HepG2 (cell line): ENCODE results near the gene P3H3. TPM values are rescaled to one million over a fixed set of nuclear protein-coding genes. Genes with fewer than 3 reads are reported as not detected.

ENCODE experiments used
- CHD4 ChIP-seq: fragments of 200-600 bp; sonication (generic); IDR thresholded peaks from 2 replicates; pipeline ENCODE4 v1.7.0; 2017; ENCODE audit warnings: mild to moderate bottlenecking, low read length, borderline replicate concordance
- KLF11 ChIP-seq: IDR thresholded peaks from 2 replicates; pipeline ENCODE4 v1.6.1; 2016; ENCODE audit warnings: missing compliant biosample characterization
- RFX5 ChIP-seq: IDR thresholded peaks from 2 replicates; pipeline ENCODE4 v1.6.1; 2011; ENCODE audit warnings: low read depth, low read length, improper control_type of control experiment
- SMC3 ChIP-seq: IDR thresholded peaks from 2 replicates; pipeline ENCODE4 v1.6.1; 2011; ENCODE audit warnings: low read length, improper control_type of control experiment
- U2AF1 ChIP-seq: fragments of 200-400 bp; formaldehyde crosslinking; optimal IDR thresholded peaks from 2 replicates; pipeline ENCODE3; 2017; ENCODE audit warnings: mild to moderate bottlenecking, low read depth, low read length
- polyA plus RNA-seq, 8 experiments: library from polyadenylated mRNA; depleted of rRNA in 3 of 8; stranded (reverse) in 7 of 8; unstranded in 1 of 8; fragments of >200 nt; fragmentation: Illumina TruSeq in 4 of 8; extraction: Trizol in 4 of 8; gene quantifications; 2 replicates each; pipeline versions ENCODE4 v1.2.1 to v1.2.3, GENCODE V29; 2011 to 2016; ENCODE audit warnings: low read depth in 4 of 8, missing spikeins in 1 of 8, mixed read lengths in 1 of 8; ENCODE audit not compliant: insufficient read depth in 1 of 8
- total RNA-seq, 5 experiments: library from RNA; depleted of rRNA; stranded (reverse); fragments of >200 nt; fragmentation: Illumina TruSeq; extraction: Trizol; gene quantifications; 2 replicates each; pipeline ENCODE4 v1.2.3, GENCODE V29; 2016; ENCODE audit warnings: low read depth in 1 of 5
- TF ChIP-seq, protein P1 (sequence below): sonication (generic); formaldehyde crosslinking; IDR thresholded peaks from 2 replicates; pipeline ENCODE4 v1.8.1; 2023; ENCODE audit warnings: mild to moderate bottlenecking, inconsistent platforms, moderate library complexity, missing genetic modification reagents, borderline replicate concordance
- TF ChIP-seq, protein P2 (sequence below): sonication (generic); formaldehyde crosslinking; IDR thresholded peaks from 2 replicates; pipeline ENCODE4 v1.5.0; 2020; ENCODE audit warnings: mild to moderate bottlenecking, missing genetic modification reagents, borderline replicate concordance
- TF ChIP-seq, protein P3 (sequence below): sonication (generic); formaldehyde crosslinking; IDR thresholded peaks from 2 replicates; pipeline ENCODE4 v1.4.0; 2020; ENCODE audit warnings: missing genetic modification reagents
- TF ChIP-seq, protein P4 (sequence below): sonication (generic); formaldehyde crosslinking; IDR thresholded peaks from 2 replicates; pipeline ENCODE4 v1.4.0; 2020; ENCODE audit warnings: missing genetic modification reagents
- TF ChIP-seq, protein P5 (sequence below): sonication (generic); formaldehyde crosslinking; IDR thresholded peaks from 2 replicates; pipeline ENCODE4 v1.5.1; 2020; ENCODE audit warnings: mild to moderate bottlenecking, missing genetic modification reagents, moderate library complexity

The P3H3 gene
- total and polyA plus RNA-seq, 2 of the 13 experiments (the other 11 are each of a cell fraction or from before 2014, with no cell fraction given): 20.1 to 20.5 TPM

DNA sequence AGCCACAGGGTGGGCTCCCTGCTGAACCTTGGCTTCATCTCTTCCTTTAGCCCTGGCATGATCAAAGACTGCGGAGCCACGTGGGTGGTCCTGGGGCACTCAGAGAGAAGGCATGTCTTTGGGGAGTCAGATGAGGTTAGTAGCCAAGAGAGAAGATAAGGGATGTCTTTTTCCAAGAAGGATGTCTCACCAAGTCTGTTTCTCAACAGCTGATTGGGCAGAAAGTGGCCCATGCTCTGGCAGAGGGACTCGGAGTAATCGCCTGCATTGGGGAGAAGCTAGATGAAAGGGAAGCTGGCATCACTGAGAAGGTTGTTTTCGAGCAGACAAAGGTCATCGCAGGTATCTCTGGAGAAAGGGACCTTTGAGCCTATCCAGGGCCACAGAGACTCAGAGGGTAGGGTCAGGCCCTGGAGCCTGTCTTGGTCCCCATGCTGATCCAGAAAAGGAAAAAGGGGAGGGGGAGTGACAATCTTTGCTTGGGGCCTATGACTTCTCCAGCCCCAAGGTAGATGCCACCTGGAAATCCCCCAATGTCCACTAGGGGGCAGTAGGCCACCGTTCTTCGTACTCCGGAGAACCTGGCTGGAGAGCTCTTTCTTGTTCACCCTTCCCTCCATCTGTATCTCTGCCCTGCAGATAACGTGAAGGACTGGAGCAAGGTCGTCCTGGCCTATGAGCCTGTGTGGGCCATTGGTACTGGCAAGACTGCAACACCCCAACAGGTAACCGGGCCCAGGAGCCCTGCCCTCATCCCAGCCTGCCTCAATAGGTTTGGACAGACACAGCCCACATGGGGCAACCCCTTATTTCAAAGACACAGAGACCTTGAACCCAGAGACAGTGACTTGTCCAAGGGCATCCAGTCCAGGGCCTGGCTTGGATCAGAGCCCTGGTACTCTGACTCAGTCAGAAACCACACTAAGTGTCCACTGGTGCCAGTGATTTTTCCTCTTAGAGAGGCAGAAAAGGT, 41.1 kb downstream of the P3H3 start (continued):
- TF ChIP-seq, protein P1, sequence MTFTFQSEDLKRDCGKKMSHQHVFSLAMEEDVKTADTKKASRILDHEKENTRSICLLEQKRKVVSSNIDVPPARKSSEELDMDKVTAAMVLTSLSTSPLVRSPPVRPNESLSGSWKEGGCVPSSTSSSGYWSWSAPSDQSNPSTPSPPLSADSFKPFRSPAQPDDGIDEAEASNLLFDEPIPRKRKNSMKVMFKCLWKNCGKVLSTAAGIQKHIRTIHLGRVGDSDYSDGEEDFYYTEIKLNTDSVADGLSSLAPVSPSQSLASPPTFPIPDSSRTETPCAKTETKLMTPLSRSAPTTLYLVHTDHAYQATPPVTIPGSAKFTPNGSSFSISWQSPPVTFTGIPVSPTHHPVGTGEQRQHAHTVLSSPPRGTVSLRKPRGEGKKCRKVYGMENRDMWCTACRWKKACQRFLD (CRISPR knock-in tag): 0 out of 2 replicates have a peak, but pooled peaks have one; percentile 8
- TF ChIP-seq RFX5 (no peak), CHD4 (no peak), KLF11 (no peak), U2AF1 (no peak), SMC3 (peak; percentile 65; the same call in 1 of the 2 replicates)
- TF ChIP-seq, protein P2, sequence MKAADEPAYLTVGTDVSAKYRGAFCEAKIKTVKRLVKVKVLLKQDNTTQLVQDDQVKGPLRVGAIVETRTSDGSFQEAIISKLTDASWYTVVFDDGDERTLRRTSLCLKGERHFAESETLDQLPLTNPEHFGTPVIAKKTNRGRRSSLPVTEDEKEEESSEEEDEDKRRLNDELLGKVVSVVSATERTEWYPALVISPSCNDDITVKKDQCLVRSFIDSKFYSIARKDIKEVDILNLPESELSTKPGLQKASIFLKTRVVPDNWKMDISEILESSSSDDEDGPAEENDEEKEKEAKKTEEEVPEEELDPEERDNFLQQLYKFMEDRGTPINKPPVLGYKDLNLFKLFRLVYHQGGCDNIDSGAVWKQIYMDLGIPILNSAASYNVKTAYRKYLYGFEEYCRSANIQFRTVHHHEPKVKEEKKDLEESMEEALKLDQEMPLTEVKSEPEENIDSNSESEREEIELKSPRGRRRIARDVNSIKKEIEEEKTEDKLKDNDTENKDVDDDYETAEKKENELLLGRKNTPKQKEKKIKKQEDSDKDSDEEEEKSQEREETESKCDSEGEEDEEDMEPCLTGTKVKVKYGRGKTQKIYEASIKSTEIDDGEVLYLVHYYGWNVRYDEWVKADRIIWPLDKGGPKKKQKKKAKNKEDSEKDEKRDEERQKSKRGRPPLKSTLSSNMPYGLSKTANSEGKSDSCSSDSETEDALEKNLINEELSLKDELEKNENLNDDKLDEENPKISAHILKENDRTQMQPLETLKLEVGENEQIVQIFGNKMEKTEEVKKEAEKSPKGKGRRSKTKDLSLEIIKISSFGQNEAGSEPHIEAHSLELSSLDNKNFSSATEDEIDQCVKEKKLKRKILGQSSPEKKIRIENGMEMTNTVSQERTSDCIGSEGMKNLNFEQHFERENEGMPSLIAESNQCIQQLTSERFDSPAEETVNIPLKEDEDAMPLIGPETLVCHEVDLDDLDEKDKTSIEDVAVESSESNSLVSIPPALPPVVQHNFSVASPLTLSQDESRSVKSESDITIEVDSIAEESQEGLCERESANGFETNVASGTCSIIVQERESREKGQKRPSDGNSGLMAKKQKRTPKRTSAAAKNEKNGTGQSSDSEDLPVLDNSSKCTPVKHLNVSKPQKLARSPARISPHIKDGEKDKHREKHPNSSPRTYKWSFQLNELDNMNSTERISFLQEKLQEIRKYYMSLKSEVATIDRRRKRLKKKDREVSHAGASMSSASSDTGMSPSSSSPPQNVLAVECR (CRISPR knock-in tag): peak; percentile 50; the same call in 1 of the 2 replicates
- TF ChIP-seq, protein P3, sequence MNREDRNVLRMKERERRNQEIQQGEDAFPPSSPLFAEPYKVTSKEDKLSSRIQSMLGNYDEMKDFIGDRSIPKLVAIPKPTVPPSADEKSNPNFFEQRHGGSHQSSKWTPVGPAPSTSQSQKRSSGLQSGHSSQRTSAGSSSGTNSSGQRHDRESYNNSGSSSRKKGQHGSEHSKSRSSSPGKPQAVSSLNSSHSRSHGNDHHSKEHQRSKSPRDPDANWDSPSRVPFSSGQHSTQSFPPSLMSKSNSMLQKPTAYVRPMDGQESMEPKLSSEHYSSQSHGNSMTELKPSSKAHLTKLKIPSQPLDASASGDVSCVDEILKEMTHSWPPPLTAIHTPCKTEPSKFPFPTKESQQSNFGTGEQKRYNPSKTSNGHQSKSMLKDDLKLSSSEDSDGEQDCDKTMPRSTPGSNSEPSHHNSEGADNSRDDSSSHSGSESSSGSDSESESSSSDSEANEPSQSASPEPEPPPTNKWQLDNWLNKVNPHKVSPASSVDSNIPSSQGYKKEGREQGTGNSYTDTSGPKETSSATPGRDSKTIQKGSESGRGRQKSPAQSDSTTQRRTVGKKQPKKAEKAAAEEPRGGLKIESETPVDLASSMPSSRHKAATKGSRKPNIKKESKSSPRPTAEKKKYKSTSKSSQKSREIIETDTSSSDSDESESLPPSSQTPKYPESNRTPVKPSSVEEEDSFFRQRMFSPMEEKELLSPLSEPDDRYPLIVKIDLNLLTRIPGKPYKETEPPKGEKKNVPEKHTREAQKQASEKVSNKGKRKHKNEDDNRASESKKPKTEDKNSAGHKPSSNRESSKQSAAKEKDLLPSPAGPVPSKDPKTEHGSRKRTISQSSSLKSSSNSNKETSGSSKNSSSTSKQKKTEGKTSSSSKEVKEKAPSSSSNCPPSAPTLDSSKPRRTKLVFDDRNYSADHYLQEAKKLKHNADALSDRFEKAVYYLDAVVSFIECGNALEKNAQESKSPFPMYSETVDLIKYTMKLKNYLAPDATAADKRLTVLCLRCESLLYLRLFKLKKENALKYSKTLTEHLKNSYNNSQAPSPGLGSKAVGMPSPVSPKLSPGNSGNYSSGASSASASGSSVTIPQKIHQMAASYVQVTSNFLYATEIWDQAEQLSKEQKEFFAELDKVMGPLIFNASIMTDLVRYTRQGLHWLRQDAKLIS (CRISPR knock-in tag): no peak
- TF ChIP-seq, protein P4, sequence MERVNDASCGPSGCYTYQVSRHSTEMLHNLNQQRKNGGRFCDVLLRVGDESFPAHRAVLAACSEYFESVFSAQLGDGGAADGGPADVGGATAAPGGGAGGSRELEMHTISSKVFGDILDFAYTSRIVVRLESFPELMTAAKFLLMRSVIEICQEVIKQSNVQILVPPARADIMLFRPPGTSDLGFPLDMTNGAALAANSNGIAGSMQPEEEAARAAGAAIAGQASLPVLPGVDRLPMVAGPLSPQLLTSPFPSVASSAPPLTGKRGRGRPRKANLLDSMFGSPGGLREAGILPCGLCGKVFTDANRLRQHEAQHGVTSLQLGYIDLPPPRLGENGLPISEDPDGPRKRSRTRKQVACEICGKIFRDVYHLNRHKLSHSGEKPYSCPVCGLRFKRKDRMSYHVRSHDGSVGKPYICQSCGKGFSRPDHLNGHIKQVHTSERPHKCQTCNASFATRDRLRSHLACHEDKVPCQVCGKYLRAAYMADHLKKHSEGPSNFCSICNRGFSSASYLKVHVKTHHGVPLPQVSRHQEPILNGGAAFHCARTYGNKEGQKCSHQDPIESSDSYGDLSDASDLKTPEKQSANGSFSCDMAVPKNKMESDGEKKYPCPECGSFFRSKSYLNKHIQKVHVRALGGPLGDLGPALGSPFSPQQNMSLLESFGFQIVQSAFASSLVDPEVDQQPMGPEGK: no peak
- TF ChIP-seq, protein P5, sequence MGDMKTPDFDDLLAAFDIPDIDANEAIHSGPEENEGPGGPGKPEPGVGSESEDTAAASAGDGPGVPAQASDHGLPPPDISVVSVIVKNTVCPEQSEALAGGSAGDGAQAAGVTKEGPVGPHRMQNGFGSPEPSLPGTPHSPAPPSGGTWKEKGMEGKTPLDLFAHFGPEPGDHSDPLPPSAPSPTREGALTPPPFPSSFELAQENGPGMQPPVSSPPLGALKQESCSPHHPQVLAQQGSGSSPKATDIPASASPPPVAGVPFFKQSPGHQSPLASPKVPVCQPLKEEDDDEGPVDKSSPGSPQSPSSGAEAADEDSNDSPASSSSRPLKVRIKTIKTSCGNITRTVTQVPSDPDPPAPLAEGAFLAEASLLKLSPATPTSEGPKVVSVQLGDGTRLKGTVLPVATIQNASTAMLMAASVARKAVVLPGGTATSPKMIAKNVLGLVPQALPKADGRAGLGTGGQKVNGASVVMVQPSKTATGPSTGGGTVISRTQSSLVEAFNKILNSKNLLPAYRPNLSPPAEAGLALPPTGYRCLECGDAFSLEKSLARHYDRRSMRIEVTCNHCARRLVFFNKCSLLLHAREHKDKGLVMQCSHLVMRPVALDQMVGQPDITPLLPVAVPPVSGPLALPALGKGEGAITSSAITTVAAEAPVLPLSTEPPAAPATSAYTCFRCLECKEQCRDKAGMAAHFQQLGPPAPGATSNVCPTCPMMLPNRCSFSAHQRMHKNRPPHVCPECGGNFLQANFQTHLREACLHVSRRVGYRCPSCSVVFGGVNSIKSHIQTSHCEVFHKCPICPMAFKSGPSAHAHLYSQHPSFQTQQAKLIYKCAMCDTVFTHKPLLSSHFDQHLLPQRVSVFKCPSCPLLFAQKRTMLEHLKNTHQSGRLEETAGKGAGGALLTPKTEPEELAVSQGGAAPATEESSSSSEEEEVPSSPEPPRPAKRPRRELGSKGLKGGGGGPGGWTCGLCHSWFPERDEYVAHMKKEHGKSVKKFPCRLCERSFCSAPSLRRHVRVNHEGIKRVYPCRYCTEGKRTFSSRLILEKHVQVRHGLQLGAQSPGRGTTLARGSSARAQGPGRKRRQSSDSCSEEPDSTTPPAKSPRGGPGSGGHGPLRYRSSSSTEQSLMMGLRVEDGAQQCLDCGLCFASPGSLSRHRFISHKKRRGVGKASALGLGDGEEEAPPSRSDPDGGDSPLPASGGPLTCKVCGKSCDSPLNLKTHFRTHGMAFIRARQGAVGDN (CRISPR knock-in tag): peak; percentile 48
